H1 (cell line): Measurements from ENCODE around the gene DHRS7C. TPM values are rescaled to one million over a fixed set of nuclear protein-coding genes. Genes with fewer than 3 reads are reported as not detected.

Experiments used
- BCL11A ChIP-seq, 2 experiments: IDR thresholded peaks; one replicate each; pipeline ENCODE4 v1.6.1; 2011; ENCODE audit warnings: low read depth in 2 of 2, low read length in 2 of 2, mild to moderate bottlenecking in 2 of 2
- CBX8 ChIP-seq: fragments of 300-800, 300-1000 bp; sonication (generic); IDR thresholded peaks from 2 replicates; pipeline ENCODE4 v1.7.1; 2016; ENCODE audit warnings: low read depth, low read length, borderline replicate concordance
- CHD1 ChIP-seq: IDR thresholded peaks from 2 replicates; pipeline ENCODE4 v1.6.1; 2012; ENCODE audit warnings: low read depth, low read length, improper control_type of control experiment
- FOSL1 ChIP-seq: IDR thresholded peaks from 2 replicates; pipeline ENCODE4 v1.6.1; 2011; ENCODE audit warnings: mild to moderate bottlenecking, low read depth, low read length, moderate library complexity; ENCODE audit not compliant: insufficient read depth
- GTF2F1 ChIP-seq: IDR thresholded peaks from 2 replicates; pipeline ENCODE4 v1.6.1; 2012; ENCODE audit warnings: low read depth, low read length, improper control_type of control experiment, borderline replicate concordance
- KDM4A ChIP-seq: IDR thresholded peaks from one replicate; pipeline ENCODE4 v1.7.1; 2012; ENCODE audit warnings: low read depth, mild to moderate bottlenecking, moderate library complexity, low read length, inconsistent platforms; ENCODE audit not compliant: severe bottlenecking
- SIRT6 ChIP-seq: IDR thresholded peaks from one replicate; pipeline ENCODE4 v1.7.1; 2012; ENCODE audit warnings: low read length, inconsistent platforms
- SP2 ChIP-seq: IDR thresholded peaks from 2 replicates; pipeline ENCODE4 v1.6.1; 2012; ENCODE audit warnings: mild to moderate bottlenecking, low read length, inconsistent platforms
- SP4 ChIP-seq: IDR thresholded peaks from 2 replicates; pipeline ENCODE4 v1.6.1; 2012; ENCODE audit warnings: low read length, inconsistent platforms
- TCF12 ChIP-seq: IDR thresholded peaks from 2 replicates; pipeline ENCODE4 v1.6.1; 2011; ENCODE audit warnings: low read depth, mild to moderate bottlenecking, low read length
- USF2 ChIP-seq: IDR thresholded peaks from 2 replicates; pipeline ENCODE4 v1.6.1; 2011; ENCODE audit warnings: low read length, improper control_type of control experiment
- polyA plus RNA-seq, 7 experiments: library from polyadenylated mRNA; depleted of rRNA in 3 of 7; stranded (reverse) in 5 of 7; unstranded in 2 of 7; fragments of >200 nt in 5 of 7; fragments of 200-250 nt in 2 of 7; gene quantifications; 1 replicate in 5 of 7; 2 replicates in 1 of 7; 4 replicates in 1 of 7; pipeline versions ENCODE4 v1.2.1 to v1.2.3, GENCODE V29; 2011 to 2013; ENCODE audit warnings: missing spikeins in 2 of 7, mixed read lengths in 2 of 7
- total RNA-seq: library from RNA; stranded (reverse); fragmentation: NEBNext Ultra II Directional; extraction: Animal tissue kit (Norgen Biotek cat#: 25700); gene quantifications from 2 replicates; pipeline ENCODE4 v1.2.1, GENCODE V29; 2021

Gene DHRS7C
- total and polyA plus RNA-seq, 2 of the 8 experiments (the other 6 are each of a cell fraction or from before 2014, with no cell fraction given) = not detected

- TF ChIP-seq SP2 (no peak), CBX8 (no peak), SIRT6 (no peak), SP4 (no peak), BCL11A (IDR thresholded peaks at IDR 0.05; ENCODE audit: low read depth in 2 of 2, low read length in 2 of 2) (no peak), GTF2F1 (no peak), FOSL1 (no peak), KDM4A (no peak), CHD1 (no peak), USF2 (no peak), TCF12 (no peak)
- TF ChIP-seq, all 59 proteins: peak for 0
Observed at GRCh38 chr17:9790889-9791876, at the start of gene DHRS7C (continued).
